Right kidney (tissue), 1 donor: ENCODE results near the gene SLC22A31.

Experiments used
- DNase-seq: peaks from one replicate; pipeline ENCODE4 v3.0.0-alpha.2; 2016

SLC22A31 gene

DNA sequence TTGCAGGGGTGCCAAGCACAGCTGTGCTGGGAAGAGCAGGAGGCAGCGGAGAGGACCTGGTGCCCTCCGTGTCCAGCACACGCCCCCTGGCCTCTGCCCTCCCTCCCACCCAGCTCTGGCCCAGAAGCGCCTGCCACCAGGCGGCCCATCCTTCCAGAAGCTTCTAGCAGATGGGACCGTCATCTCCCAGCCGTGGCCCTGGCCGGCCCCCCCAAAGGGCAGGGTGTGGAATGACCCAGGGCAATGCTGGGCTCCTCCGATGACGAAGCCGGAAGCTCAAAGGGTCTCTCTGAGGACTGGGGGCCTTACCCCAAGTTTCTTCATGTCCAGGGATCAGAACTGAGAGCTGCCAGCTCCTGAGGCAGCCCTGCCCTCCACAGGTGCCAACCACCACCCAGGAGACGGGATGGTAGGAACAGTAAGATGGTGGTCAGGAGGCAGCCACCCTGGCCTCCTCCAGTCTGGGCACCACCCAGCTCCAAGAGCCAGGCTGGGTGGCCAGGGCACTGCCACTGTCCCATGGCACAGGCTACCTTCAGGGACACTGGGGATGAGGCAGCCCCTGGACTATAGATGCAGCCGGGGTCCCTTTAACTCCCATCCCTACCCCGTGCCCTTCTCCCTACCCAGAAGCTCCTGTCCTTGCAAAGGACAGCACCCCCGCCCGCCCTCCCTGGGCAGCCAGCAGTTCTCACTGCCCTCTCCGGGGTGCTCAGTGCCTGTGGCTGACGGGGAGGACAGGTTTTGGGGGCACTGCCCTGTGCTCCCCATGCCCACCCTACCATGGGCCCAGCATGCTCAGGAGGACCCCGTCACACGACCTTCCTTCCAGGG is 35.3 kb downstream of the SLC22A31 start:
- DNase-seq = no peak

DNA sequence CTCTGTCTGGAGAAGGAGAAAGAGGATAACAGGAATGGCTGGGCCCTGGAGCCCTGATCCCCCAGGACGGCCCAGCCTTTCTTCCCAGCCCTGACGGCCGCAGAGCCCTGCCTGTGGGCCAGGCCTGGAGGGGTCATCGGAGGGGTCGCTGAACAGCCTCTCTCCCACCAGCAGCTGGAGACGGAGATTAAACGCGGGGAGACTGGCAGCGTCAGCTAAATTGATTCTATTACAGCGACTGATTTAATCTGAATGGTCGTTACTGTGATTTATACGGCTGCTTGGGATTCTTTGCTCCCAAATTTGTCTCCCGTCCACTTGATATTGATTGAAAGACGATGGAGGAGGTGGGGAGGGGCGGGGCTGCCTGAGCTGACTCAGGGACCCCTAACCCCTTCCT is 35.9 kb downstream of the SLC22A31 start:
- DNase-seq = no peak

DNA sequence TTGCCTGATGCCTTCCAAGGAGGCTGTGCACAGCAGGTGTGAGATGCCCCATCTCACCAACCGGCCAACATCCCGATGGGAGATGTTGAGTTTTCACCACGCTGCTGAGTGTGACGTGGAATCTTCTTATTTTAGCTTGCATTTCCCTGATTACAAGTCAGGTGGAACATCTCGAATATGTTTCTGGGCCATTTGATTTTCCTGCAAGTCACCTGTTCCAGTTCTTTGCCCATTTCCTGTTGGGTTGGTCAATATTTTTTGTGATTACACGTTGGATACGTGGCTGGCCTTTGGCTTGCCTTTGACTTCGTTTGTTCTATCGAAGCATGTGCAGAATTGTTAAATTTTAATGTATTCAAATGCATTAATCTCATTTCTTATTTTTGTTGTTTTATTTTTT is 37.0 kb downstream of the SLC22A31 start:
- no peak for DNase-seq

DNA sequence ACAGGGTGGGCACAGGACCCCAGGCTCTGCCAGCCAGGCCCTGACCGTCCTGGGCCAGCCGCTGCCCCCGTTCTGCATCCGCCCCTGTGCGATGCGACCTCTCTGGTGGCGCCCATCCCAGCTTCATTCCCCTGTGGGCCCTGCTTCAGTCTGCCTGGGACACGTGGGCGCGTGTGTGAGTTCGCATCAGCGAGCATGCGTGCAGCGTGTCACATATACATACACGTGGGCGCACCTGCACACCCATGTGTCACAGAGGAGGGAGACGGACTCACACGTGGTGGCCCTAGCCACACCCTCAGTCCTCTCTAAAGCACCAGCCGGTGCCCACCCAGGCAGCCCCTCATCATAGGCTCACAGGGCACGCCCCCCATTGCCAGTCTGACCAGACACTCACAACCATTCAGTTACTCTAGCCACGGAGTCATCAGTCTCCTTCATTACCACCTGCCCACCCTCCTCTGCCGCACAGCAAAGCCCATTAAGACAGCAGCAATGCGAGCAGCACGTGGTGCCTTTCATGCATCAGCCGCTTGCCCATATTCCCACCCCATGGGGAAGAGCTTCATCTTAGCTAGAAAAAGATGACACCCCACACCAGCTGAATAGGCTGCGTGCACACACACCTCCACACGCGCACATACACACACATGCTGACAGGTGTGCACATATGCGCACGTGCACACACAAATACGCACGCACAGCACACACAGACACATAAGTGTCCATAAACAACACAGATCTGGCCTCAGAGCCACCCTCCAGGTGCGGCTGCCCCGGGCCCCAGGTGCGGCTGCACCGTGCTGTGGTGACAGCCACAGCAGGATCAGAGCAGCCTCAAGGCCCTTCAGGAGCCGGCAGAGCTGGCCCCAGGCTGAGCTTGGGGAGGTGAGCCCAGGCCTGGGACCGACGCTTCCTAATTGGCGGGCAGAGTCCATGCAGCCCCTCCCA is 38.3 kb downstream of the SLC22A31 start:
- no peak for DNase-seq

DNA sequence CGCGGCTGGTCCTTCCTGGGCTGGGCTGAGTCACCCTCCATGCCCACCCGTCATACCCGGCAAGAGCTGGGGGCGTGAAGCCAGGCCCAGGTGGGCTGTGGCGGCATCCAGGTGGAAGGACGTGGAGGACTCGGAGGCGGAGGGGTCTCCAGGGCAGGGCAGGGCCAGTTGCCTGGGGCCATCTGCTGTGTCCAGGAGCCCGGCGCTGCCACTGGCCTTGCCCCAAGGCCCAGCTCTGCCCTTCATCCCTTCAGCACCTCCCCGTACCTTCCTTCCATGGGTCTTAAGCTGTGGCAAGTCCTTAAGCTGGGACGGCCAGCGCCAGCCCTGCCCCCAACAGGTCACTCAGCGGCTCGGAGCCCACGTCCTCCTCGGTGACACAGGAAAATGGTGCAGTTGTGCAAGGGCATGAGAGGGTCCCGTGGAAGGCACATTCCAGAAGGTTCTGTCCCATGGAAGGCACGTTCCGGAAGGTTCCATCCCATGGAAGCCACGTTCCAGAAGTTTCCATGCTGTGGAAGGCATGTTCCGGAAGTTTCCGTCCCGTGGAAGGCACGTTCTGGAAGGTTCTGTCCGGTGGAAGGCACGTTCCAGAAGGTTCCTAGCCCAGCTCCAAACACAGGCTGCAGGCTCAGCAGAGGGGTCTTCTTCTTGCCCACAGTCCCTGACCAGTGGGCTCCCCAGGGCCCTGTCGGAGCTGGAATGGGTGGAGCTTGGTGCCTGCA is 39.2 kb downstream of the SLC22A31 start:
- DNase-seq = no peak

DNA sequence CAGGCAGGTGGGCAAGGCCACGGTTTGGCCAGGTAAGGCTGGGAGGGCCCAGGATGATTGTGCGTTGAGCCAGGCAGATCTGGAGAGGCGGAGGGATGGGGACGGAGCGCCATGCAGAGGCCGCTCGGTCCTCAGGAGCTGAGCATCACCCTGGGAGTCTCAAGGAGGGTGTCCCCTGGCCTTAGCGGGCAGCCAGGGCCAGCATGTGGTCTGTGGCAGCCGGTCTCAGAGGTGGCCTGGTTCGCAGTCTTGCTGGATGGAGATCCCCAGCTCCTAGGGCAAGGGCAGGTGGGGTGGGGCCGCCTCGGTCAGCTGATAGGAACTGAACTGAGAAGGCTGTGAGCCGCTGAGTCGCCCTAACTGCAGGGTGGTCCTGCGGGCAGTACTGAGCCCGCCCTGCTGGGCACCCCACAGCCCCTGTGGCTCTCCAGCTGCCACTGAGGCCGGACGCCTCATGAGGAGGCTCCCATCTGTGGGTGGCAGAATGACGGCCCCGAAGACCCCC is 40.4 kb downstream of the SLC22A31 start:
- DNase-seq = no peak

DNA sequence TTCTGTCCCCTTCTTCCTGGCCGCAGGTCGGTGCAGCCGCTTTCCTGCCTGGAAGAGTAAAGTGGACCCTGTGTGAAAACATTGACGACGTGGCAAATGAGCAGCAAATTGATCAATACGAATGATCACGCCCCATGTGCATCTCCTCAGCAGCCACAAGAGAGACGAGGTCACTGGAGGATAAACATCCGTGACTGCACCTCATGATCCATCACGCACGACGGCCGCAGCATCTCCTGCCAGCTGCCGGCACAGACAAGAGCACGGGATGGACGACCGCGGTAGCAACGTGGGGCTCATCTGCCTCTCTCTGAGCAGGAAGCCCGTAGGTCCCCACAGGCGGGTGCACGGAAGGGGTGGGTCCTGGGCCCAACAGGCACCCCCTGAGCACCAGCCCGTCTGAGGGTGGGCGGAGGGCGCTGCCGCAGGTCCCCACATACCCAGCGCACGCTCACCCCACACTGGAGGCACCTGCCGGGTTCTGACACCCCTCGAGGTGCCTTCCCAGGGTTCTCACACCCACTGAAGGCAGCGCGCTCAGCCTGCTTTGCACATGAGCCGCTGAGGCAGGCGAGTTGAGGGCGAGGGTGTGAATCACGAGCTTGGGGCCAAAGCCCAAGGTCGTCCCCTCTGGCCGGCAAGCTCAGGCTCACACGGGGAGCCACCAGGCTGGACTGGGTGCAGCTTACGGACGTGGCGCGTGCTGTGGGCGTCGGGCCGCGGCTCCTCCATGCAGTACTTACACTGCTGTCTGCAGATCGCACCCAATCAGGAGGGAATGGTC is 41.1 kb downstream of the SLC22A31 start:
- no peak for DNase-seq

DNA sequence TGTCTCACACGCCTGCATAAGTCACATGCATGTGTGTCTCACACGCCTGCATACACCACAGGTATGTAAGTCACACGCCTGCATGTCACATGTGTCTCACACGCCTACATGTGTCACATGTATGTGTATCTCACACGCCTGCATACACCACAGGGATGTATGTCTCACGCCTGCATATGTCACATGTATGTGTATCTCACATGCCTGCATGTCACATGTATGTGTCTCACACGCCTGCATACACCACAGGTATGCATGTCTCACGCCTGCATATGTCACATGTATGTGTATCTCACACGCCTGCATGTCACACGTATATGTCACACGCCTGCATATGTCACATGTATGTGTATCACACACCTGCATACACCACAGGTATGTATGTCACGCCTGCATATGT is 42.6 kb downstream of the SLC22A31 start:
- DNase-seq = no peak

DNA sequence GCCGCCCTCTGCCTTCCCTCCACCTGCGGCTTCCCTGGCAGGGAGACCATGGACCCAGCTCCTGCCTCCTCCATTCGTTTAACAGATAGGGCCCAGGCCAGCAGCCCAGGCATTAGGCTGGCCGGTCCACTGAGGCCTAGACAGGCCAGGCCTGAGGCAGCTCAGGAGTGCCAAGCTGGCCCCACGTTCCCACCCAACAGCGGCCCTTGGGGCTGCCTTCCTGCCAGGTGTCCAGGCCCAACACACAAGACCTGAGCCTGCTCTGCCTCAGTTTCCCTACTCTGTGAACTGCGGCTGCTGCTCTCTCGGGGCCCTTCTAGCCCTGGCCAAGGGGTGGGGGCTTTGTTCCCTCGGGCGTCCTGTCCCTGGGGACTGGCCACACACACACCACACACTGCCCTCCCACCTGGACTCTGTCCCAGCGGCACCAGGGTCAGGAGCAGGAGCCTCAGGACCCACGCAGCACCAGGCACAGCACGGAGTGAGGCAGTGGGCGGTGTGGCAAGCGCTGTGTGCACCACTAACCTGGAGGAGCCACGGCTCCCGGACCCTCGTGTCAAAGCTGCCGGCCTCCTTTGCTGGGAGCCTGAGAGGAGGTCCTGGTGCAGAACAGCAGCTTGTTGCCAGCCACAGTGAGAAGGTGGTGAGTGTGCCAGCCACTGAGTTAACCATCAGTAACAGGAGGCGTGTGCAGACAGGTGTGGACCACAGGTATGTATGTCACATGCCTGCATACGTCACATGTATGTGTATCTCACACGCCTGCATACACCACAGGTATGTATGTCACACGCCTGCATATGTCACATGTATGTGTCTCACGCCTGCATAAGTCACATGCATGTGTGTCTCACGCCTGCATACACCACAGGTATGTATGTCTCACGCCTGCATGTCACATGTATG is 43.3 kb downstream of the SLC22A31 start:
- DNase-seq = no peak

DNA sequence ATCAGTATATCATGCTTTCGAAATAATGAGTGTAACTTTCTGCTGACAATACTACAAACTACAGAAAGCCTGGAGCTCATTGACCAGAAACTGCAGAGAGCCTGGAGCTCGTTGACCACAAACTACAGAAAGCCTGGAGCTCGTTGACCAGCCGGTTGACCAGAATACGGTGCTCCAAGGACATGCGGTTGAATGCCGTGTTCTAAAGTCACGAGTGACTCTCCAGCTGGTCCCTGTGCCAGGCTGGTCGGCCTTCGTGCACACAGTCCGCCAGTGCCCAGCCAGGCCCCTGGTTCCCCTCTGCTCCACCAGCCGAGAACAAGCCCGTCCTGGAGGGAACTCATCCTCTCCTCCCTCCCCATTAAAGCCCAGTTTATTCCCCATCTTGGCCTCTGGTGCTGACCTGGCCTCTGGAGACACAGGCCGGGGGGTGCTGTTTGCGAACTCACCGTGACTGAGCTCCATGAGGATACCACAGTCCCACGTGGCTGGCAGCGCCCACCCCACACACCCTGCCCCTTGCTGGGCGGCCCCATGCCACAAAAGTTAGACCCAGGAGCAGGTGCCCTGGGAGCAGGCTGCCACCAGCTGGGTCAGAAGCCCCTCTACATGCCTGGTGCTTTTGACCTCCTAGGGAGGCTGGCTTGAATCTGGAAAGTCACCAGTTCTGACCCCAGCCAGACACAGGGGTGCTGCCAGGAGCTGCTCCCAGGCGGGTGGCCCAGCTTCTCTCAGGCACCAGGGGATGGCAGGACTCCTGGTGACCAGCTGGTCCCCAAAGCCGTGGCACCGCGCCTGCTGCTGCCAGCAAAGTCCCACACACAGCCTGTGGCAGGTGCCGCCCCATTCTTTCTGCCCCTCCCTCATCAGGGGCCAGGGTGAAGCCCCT is 44.2 kb downstream of the SLC22A31 start:
- DNase-seq = no peak

DNA sequence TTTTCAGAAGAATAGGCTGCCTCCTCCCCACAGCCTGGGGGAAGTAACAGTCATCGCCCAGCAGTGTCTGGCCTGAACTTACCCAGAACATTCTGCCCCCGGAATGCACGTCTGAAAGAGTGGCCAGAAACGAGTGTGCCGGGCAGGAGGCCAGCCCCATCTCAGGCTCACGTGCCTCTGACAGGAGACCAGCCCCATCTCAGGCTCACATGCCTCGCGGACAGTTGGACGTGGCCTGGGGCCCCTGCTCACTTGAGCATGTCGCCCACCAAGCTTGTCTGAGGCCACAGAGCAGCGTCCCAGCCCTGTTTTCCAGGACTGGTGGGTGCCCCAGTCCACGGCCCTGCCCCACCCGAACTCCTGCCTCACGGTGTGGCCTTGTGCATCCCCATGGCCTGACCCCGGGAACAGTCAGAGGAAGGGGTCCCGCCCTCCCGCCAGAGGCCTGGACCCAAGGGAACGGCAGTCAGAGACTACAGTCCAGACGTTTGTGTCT is 45.1 kb downstream of the SLC22A31 start:
- no peak for DNase-seq

DNA sequence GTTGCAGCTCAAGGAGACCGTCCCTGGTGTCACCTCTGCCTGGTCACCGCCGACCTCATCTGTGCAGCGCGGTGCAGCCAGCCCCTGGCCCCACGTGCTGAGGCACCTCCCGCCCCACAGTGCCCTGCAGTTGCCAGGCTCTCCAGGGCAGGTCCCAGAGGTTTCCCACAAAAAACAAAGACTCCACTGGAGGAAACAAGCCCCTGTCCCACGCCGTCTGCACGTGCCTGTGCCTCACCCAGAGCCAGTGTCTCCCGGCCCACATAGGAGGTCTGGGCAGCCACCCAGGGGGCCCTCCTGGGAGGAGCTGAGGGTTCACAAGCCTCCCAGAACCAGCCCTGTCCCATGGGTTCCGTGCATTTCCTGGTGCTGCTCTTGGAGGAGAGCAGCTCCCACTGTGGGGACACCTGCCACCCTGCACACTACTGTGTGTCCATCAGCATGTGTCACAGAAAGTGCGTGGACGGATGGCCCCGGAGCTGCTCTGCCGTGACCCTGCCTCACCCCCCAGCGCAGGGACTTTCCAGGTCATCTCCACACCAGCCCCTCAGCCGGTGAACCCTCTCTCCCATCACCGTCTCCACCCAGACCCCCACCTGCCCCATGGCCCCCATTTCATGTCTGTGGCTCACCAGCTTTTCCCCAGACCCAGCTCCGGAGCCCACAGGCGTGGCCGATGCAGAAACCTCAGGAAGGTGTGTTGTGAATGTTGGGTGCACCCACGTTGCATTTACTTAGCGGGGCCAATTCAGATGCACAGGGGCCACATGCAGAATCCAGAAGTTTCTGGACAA is 45.8 kb downstream of the SLC22A31 start:
- DNase-seq = no peak

DNA sequence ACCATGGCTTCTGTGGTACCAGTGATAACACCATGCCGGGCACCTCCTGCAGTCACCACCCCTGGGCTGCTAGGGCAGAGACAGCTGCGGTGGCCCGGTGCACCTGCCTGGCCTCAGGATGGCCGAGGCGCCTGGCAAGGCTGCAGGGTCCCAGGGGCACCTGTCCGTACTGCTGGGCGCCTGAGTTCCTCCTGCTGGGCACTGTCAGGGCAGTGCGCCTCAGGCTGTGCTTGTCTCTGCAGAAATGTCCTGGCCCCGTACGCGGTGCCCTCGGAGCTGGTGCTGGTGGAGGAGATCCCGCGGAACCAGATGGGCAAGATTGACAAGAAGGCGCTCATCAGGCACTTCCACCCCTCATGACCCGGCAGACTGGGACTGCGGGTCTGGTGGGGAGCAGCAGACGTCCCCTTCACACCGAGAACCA is 46.5 kb downstream of the SLC22A31 start:
- no peak for DNase-seq

DNA sequence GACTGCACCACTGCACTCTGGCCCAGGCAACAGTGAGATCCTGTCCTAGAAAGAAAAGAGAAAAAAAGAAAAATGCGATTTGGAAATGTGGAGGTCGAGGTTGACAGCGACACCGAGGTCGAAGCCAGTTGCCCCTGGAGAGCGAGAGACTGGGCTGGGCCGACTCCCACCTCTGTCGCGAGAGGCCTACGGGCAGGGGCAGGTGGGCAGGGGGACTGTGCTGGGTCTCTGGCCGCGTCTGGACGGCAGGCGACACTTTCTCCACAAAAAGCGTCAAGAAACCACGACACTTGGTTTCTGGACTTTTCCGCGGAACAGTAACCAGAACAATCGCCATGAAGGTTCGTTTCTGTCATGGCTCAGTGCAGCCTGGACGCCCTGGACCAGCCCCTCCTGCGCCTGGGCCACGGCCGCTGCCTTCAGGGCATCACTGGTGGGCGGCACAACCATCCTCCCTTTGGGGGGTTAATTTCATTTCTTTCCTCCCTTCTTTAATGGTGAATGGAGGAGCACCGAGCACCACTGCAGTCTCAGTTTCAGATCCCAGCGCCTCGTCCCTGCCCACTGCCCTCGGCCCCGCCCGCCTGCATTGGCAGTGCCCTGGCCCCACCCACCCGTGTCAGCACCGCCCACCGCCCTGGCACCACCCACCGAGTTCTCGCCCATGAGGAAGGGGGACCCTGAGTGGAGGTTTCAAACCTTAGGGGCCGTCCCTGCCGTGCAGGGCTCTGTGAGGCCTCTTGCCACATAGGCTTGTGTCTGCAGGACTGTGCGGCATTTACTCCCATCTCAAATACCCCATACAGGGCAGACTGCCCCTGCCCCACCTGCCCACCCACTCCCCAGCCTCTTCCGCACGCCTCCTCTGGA is 47.3 kb downstream of the SLC22A31 start:
- no peak for DNase-seq

DNA sequence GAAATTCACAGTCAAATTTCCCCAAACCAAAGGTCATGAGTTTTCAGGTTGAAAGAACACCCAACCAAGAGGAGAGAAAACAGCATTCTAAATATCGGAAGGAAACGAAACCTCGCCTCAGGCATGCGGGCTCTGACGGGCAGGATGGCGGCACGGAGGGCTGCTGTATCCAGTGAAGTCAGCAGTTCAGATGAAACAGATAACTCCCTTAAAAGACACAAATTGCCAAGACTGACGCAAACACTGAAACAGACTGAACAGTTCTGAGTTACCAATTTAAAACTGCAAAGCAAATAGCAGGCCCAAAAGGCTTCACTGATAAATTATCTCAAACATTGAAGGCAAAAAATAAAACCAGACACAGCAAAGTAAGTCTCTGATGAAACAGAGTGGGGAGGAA is 49.4 kb downstream of the SLC22A31 start:
- no peak for DNase-seq

DNA sequence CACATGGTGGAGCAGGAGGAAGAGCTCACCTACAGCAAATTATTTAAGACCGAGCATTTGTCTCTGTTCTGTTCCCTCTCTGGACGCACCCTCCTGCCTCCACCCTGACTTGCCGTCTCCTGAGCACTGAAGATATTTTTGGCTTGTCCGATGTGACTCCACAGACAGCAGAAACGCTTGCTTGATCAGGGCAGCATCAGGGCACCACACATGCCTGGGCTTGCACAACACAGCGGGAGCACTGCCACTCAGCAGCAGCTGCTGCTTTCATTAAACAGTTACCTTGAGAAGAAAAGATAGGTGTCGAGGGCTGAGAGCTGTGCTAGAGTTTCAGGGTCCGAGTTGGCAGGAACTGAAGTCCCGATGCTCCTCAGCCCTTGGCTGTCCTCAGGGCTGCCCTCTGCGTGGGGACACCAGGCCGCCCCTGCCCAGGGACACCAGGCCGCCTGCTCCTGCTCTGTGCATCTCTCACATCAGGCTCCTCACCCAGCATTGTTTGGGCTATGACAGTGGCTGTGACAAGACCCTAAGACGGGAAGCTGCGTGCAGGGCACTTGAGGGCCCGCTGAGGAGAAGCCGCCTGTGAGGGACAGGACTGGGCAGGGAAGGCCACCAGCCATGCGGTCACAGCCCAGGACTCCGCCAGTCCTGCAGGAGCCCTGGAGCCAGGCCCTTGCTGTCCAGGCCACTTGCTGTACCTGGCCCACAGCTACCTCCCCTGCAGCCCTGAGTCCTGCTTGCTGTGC is 50.1 kb downstream of the SLC22A31 start:
- no peak for DNase-seq

DNA sequence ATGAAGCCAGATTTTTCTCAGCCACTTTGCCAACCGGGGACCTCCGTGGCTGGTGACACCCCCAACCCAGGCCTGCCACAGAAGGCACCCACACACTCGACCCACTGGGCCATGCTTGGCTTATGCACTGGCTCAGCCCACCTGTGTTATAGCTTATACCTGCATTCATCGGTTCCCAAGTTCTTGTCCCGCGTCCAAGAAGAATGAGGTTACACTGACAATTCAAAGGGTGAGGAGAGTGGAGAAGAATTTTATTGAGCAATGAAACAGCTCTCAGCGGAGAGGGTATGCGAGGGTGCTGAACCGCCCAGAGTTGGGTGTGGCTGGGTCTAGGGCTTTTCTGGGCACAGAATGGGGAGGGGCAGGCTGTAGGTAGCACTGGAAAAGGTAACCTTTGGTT is 51.0 kb downstream of the SLC22A31 start:
- DNase-seq = no peak
